Adrenal gland (tissue), 5 donors: ENCODE results near the gene PLK1.

Experiments
- CTCF ChIP-seq, 6 experiments: fragments of 450-650 bp in 4 of 6; fragments of 200-600 bp in 2 of 6; sonication (generic) in 1 of 6; IDR thresholded peaks; 1 replicate in 5 of 6; 2 replicates in 1 of 6; pipeline versions ENCODE4 v1.5.1 to v1.8.0; 2016 to 2021; ENCODE audit warnings: antibody characterized with exemption in 6 of 6, mild to moderate bottlenecking in 2 of 6, moderate library complexity in 1 of 6
- POLR2A ChIP-seq, 2 donors: fragments of 450-650 bp; IDR thresholded peaks; one replicate each; pipeline ENCODE4 v1.6.1; 2017; ENCODE audit warnings: antibody characterized with exemption in 2 of 2, mild to moderate bottlenecking in 2 of 2, moderate library complexity in 1 of 2
- donor health status: DM: no; HTN: no; CAD: no.

GRCh38 chr16:23682181-23682580 lies 3.5 kb downstream of the PLK1 start:
- TF ChIP-seq CTCF (IDR thresholded peaks at IDR 0.05) (no peak), POLR2A (IDR thresholded peaks at IDR 0.05) (no peak)
